22Rv1 (cell line): ENCODE results near the gene FANCC.
"Not testable (repeated sequence)": the region's sequence is repeated elsewhere in the genome, so short reads cannot be mapped to it uniquely, and the experiment has no call there.

Source experiments
- ZFX ChIP-seq: fragments of 450-650 bp; IDR thresholded peaks from 2 replicates; pipeline ENCODE4 v1.6.1; 2017; ENCODE audit warnings: antibody characterized with exemption, borderline replicate concordance
- TF ChIP-seq, protein P1 (sequence below): fragments of 450-650 bp; IDR thresholded peaks from 2 replicates; pipeline ENCODE4 v1.5.1; 2017; ENCODE audit warnings: mild to moderate bottlenecking

DNA sequence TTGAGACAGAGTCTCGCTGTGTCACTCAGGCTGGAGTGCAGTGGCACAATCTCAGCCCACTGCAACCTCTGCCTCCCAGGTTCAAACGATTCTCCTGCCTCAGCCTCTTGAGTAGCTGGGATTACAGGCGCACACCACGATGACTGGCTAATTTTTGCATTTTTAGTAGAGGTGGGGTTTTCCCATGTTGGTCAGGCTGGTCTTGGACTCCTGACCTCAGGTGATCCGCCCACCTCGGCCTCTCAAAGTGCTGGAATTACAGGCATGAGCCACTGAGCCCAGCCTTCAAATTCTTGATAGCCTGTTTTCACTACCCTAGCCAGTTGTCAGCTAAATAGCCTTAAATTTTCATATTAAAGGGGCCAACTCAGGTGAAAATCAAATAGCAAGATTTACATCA lies 11.6 kb upstream of the FANCC start:
- TF ChIP-seq, protein P1, sequence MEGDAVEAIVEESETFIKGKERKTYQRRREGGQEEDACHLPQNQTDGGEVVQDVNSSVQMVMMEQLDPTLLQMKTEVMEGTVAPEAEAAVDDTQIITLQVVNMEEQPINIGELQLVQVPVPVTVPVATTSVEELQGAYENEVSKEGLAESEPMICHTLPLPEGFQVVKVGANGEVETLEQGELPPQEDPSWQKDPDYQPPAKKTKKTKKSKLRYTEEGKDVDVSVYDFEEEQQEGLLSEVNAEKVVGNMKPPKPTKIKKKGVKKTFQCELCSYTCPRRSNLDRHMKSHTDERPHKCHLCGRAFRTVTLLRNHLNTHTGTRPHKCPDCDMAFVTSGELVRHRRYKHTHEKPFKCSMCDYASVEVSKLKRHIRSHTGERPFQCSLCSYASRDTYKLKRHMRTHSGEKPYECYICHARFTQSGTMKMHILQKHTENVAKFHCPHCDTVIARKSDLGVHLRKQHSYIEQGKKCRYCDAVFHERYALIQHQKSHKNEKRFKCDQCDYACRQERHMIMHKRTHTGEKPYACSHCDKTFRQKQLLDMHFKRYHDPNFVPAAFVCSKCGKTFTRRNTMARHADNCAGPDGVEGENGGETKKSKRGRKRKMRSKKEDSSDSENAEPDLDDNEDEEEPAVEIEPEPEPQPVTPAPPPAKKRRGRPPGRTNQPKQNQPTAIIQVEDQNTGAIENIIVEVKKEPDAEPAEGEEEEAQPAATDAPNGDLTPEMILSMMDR: not testable (repeated sequence)
- TF ChIP-seq ZFX: not testable (repeated sequence)
